GM12874 (cell line): ENCODE results near the gene GBA2.

Source experiments
- CTCF ChIP-seq: IDR thresholded peaks from 2 replicates; pipeline ENCODE4 v1.5.1; 2011; ENCODE audit warnings: low read depth, mild to moderate bottlenecking, control low read depth, low read length, moderate library complexity; ENCODE audit not compliant: insufficient read depth

Gene GBA2

GRCh38 chr9:35705836-35706430 is 43.1 kb downstream of the GBA2 start:
- no peak for TF ChIP-seq CTCF

- no peak for TF ChIP-seq CTCF
These were observed 43.7 kb downstream of the GBA2 start for GRCh38 chr9:35705372-35705771.

GRCh38 chr9:35703906-35704672 is 44.9 kb downstream of the GBA2 start:
- no peak for TF ChIP-seq CTCF

- TF ChIP-seq CTCF, result no peak
These were observed 46.3 kb downstream of the GBA2 start for GRCh38 chr9:35702696-35703095.

- TF ChIP-seq CTCF, result no peak
These were observed 48.1 kb downstream of the GBA2 start for GRCh38 chr9:35700942-35701341.

GRCh38 chr9:35700031-35700430 is 49.0 kb downstream of the GBA2 start:
- no peak for TF ChIP-seq CTCF

GRCh38 chr9:35698231-35698630 is 50.8 kb downstream of the GBA2 start:
- TF ChIP-seq CTCF, result no peak
